B cell (primary cell): ENCODE data around the gene PLAC9.

Source experiments
- CTCF ChIP-seq: fragments of 200-600 bp; IDR thresholded peaks from one replicate; pipeline ENCODE4 v1.8.0; 2022; ENCODE audit warnings: antibody characterized with exemption, mild to moderate bottlenecking
- EZH2 ChIP-seq: IDR thresholded peaks from 2 replicates; pipeline ENCODE4 v1.6.1; 2012; ENCODE audit warnings: borderline replicate concordance, low read depth, mild to moderate bottlenecking, moderate library complexity, low read length; ENCODE audit not compliant: insufficient read depth, poor library complexity, severe bottlenecking

GRCh38 chr10:80154626-80154977 lies 22.1 kb downstream of the PLAC9 start:
- TF ChIP-seq EZH2 = no peak
- TF ChIP-seq CTCF = no peak
